HepG2 (cell line): ENCODE measurements around the gene IGLL1. TPM values are rescaled to one million over a fixed set of nuclear protein-coding genes. Genes with fewer than 3 reads are reported as not detected.

ENCODE experiments used
- AGO2 ChIP-seq: fragments of 200-400 bp; formaldehyde crosslinking; optimal IDR thresholded peaks from 2 replicates; pipeline ENCODE3; 2017; ENCODE audit warnings: mild to moderate bottlenecking, low read depth, low read length, moderate library complexity
- ARID2 ChIP-seq: sonication (generic); formaldehyde crosslinking; IDR thresholded peaks from 2 replicates; pipeline ENCODE4 v1.8.1; 2022; ENCODE audit warnings: mild to moderate bottlenecking, missing genetic modification reagents, borderline replicate concordance
- ARID4A ChIP-seq: sonication (generic); formaldehyde crosslinking; IDR thresholded peaks from 2 replicates; pipeline ENCODE4 v1.5.0; 2020; ENCODE audit warnings: mild to moderate bottlenecking, missing genetic modification reagents, borderline replicate concordance
- CENPX ChIP-seq: sonication (generic); formaldehyde crosslinking; IDR thresholded peaks from 2 replicates; pipeline ENCODE4 v1.9.0; 2021; ENCODE audit warnings: mild to moderate bottlenecking, missing genetic modification reagents, moderate library complexity
- DDIT3 ChIP-seq: sonication (generic); formaldehyde crosslinking; IDR thresholded peaks from 2 replicates; pipeline ENCODE4 v1.4.0; 2020; ENCODE audit warnings: mild to moderate bottlenecking, missing genetic modification reagents
- EED ChIP-seq: sonication (generic); formaldehyde crosslinking; IDR thresholded peaks from 2 replicates; pipeline ENCODE4 v1.5.0; 2020; ENCODE audit warnings: mild to moderate bottlenecking, missing genetic modification reagents
- FOXA1 ChIP-seq, 2 experiments: fragments of 450-650 bp in 1 of 2; sonication (generic) in 1 of 2; formaldehyde crosslinking in 1 of 2; IDR thresholded peaks; 2 replicates each; pipeline versions ENCODE4 v1.4.0 to v1.6.1; 2016 to 2020; ENCODE audit warnings: missing genetic modification reagents in 1 of 2
- GPN1 ChIP-seq: sonication (generic); formaldehyde crosslinking; IDR thresholded peaks from 2 replicates; pipeline ENCODE4 v1.5.1; 2020; ENCODE audit warnings: missing genetic modification reagents, borderline replicate concordance
- GRHL1 ChIP-seq: sonication (generic); formaldehyde crosslinking; conservative IDR thresholded peaks from 2 replicates; pipeline ENCODE4 v1.8.0; 2022; ENCODE audit warnings: missing genetic modification reagents
- IKZF5 ChIP-seq: IDR thresholded peaks from 2 replicates; pipeline ENCODE4 v1.6.1; 2018; ENCODE audit warnings: missing genetic modification reagents, mild to moderate bottlenecking, missing compliant biosample characterization
- JDP2 ChIP-seq: sonication (generic); formaldehyde crosslinking; IDR thresholded peaks from 2 replicates; pipeline ENCODE4 v1.8.1; 2022; ENCODE audit warnings: missing genetic modification reagents, borderline replicate concordance
- LCORL ChIP-seq, 2 experiments: fragments of 450-650 bp in 1 of 2; sonication (generic) in 1 of 2; formaldehyde crosslinking in 1 of 2; IDR thresholded peaks; 2 replicates each; pipeline versions ENCODE4 v1.5.0 to v1.6.1; 2017 to 2020; ENCODE audit warnings: antibody characterized with exemption in 1 of 2, missing genetic modification reagents in 1 of 2
- MXI1 ChIP-seq: IDR thresholded peaks from 3 replicates; pipeline ENCODE4 v1.6.1; 2012; ENCODE audit warnings: low read depth, low read length, inconsistent platforms, borderline replicate concordance
- NR2F2 ChIP-seq: IDR thresholded peaks from 2 replicates; pipeline ENCODE4 v1.6.1; 2012; ENCODE audit warnings: low read depth, inconsistent platforms, borderline replicate concordance
- ZNF33B ChIP-seq: sonication (generic); formaldehyde crosslinking; IDR thresholded peaks from 2 replicates; pipeline ENCODE4 v1.5.1; 2020; ENCODE audit warnings: mild to moderate bottlenecking, missing genetic modification reagents
- ZNF607 ChIP-seq: sonication (generic); formaldehyde crosslinking; IDR thresholded peaks from 2 replicates; pipeline ENCODE4 v1.5.1; 2020; ENCODE audit warnings: missing genetic modification reagents, mild to moderate bottlenecking, borderline replicate concordance
- ZNF710 ChIP-seq: sonication (generic); formaldehyde crosslinking; IDR thresholded peaks from 2 replicates; pipeline ENCODE4 v1.5.0; 2020; ENCODE audit warnings: mild to moderate bottlenecking, missing genetic modification reagents, borderline replicate concordance
- ZNF724P ChIP-seq: sonication (generic); formaldehyde crosslinking; IDR thresholded peaks from 2 replicates; pipeline ENCODE4 v1.8.0; 2022; ENCODE audit warnings: missing genetic modification reagents, borderline replicate concordance
- polyA plus RNA-seq, 8 experiments: library from polyadenylated mRNA; depleted of rRNA in 3 of 8; stranded (reverse) in 7 of 8; unstranded in 1 of 8; fragments of >200 nt; fragmentation: Illumina TruSeq in 4 of 8; extraction: Trizol in 4 of 8; gene quantifications; 2 replicates each; pipeline versions ENCODE4 v1.2.1 to v1.2.3, GENCODE V29; 2011 to 2016; ENCODE audit warnings: low read depth in 4 of 8, missing spikeins in 1 of 8, mixed read lengths in 1 of 8; ENCODE audit not compliant: insufficient read depth in 1 of 8
- total RNA-seq, 5 experiments: library from RNA; depleted of rRNA; stranded (reverse); fragments of >200 nt; fragmentation: Illumina TruSeq; extraction: Trizol; gene quantifications; 2 replicates each; pipeline ENCODE4 v1.2.3, GENCODE V29; 2016; ENCODE audit warnings: low read depth in 1 of 5

The IGLL1 gene
- total and polyA plus RNA-seq, 2 of the 13 experiments (the other 11 are each of a cell fraction or from before 2014, with no cell fraction given), result not detected

- peak; percentile 26; the same call in 1 of the 2 replicates for TF ChIP-seq ARID4A (CRISPR knock-in tag)
- no peak for TF ChIP-seq ZNF607 (CRISPR knock-in tag)
- no peak for TF ChIP-seq MXI1
- TF ChIP-seq CENPX (CRISPR knock-in tag), result no peak
- no peak for TF ChIP-seq JDP2 (CRISPR knock-in tag)
- TF ChIP-seq ZNF710, result no peak
- no peak for TF ChIP-seq GRHL1 (CRISPR knock-in tag)
- no peak for TF ChIP-seq EED (CRISPR knock-in tag)
- TF ChIP-seq NR2F2, result no peak
- no peak for TF ChIP-seq AGO2
- no peak for TF ChIP-seq FOXA1 (IDR thresholded peaks at IDR 0.05)
- TF ChIP-seq FOXA1 (CRISPR knock-in tag; IDR thresholded peaks at IDR 0.05), result no peak; the same call in 1 of the 2 replicates
- TF ChIP-seq ZNF33B, result no peak
- TF ChIP-seq IKZF5, result 0 out of 2 replicates have a peak, but pooled peaks have one; percentile 48
- no peak for TF ChIP-seq GPN1 (CRISPR knock-in tag)
- no peak for TF ChIP-seq DDIT3 (CRISPR knock-in tag)
- no peak for TF ChIP-seq ARID2 (CRISPR knock-in tag)
- no peak for TF ChIP-seq ZNF724P (CRISPR knock-in tag)
- no peak for TF ChIP-seq LCORL (IDR thresholded peaks at IDR 0.05)
- TF ChIP-seq LCORL (CRISPR knock-in tag; IDR thresholded peaks at IDR 0.05), result peak; percentile 29; the same call in 1 of the 2 replicates
Observed at GRCh38 chr22:23539135-23539838, 40.8 kb downstream of the IGLL1 start (continued).
